Liver (tissue), 9 donors: ENCODE measurements around the gene AP2A2. TPM values are rescaled to one million over a fixed set of nuclear protein-coding genes. Genes with fewer than 3 reads are reported as not detected.

Experiments
- DNase-seq: peaks from one replicate; pipeline ENCODE4 v3.0.0-alpha.2; 2017; ENCODE audit warnings: low spot score
- H3K27ac ChIP-seq, 2 donors: one replicate each; pipeline ENCODE4 v1.7.0; 2013; ENCODE audit warnings: inconsistent platforms in 2 of 2, low read length in 2 of 2, control low read depth in 1 of 2, low read depth in 1 of 2, mild to moderate bottlenecking in 1 of 2
- H3K27me3 ChIP-seq, 4 donors: one replicate each; pipeline versions ENCODE4 v1.6.1 to v1.7.0; 2013; ENCODE audit warnings: low read length in 3 of 4, inconsistent platforms in 1 of 4, mild to moderate bottlenecking in 1 of 4, moderate library complexity in 1 of 4; ENCODE audit not compliant: control insufficient read depth in 4 of 4, insufficient read depth in 4 of 4
- H3K36me3 ChIP-seq, 4 donors: one replicate each; pipeline versions ENCODE4 v1.6.1 to v1.7.0; 2013; ENCODE audit warnings: low read length in 3 of 4, mild to moderate bottlenecking in 3 of 4, low read depth in 1 of 4, moderate library complexity in 1 of 4; ENCODE audit not compliant: control insufficient read depth in 4 of 4, insufficient read depth in 3 of 4
- H3K4me1 ChIP-seq, 4 donors: one replicate each; pipeline versions ENCODE4 v1.6.1 to v1.7.0; 2013; ENCODE audit warnings: low read length in 3 of 4, mild to moderate bottlenecking in 3 of 4, moderate library complexity in 1 of 4; ENCODE audit not compliant: control insufficient read depth in 4 of 4, insufficient read depth in 4 of 4
- H3K4me3 ChIP-seq, 3 donors: one replicate each; pipeline versions ENCODE4 v1.6.1 to v1.7.0; 2013; ENCODE audit warnings: low read length in 3 of 3, control low read depth in 1 of 3, low read depth in 1 of 3, mild to moderate bottlenecking in 1 of 3
- H3K9ac ChIP-seq, 2 donors: one replicate each; pipeline ENCODE4 v1.7.0; 2013; ENCODE audit warnings: low read length in 2 of 2, mild to moderate bottlenecking in 2 of 2, moderate library complexity in 2 of 2, control low read depth in 1 of 2, low read depth in 1 of 2
- H3K9me3 ChIP-seq, 4 donors: one replicate each; pipeline versions ENCODE4 v1.6.1 to v1.7.0; 2013; ENCODE audit warnings: low read length in 3 of 4; ENCODE audit not compliant: control insufficient read depth in 4 of 4
- ATF3 ChIP-seq: IDR thresholded peaks from 2 replicates; pipeline ENCODE4 v1.6.1; 2016; ENCODE audit warnings: antibody characterized with exemption
- CTCF ChIP-seq: fragments of 150-350 bp; IDR thresholded peaks from 2 replicates; pipeline ENCODE4 v1.5.1; 2017; ENCODE audit warnings: improper control_type of control experiment, low read depth, low read length; ENCODE audit not compliant: missing input control
- EGR1 ChIP-seq, 2 donors: IDR thresholded peaks; 2 replicates each; pipeline ENCODE4 v1.6.1; 2016 to 2018; ENCODE audit warnings: antibody characterized with exemption in 2 of 2, low read depth in 2 of 2
- FOXA1 ChIP-seq: IDR thresholded peaks from 2 replicates; pipeline ENCODE4 v1.6.1; 2016; ENCODE audit warnings: antibody characterized with exemption
- FOXA2 ChIP-seq: IDR thresholded peaks from 2 replicates; pipeline ENCODE4 v1.6.1; 2016; ENCODE audit warnings: antibody characterized with exemption
- GABPA ChIP-seq, 2 donors: IDR thresholded peaks in 1 of 2; conservative IDR thresholded peaks in 1 of 2; 2 replicates each; pipeline ENCODE4 v1.6.1; 2016; ENCODE audit warnings: antibody characterized with exemption in 2 of 2, mild to moderate bottlenecking in 1 of 2, moderate library complexity in 1 of 2
- HNF4A ChIP-seq, 2 donors: conservative IDR thresholded peaks; 2 replicates each; pipeline ENCODE4 v1.6.1; 2016; ENCODE audit warnings: antibody characterized with exemption in 2 of 2, mild to moderate bottlenecking in 2 of 2
- HNF4G ChIP-seq: IDR thresholded peaks from 2 replicates; pipeline ENCODE4 v1.6.1; 2016; ENCODE audit warnings: antibody characterized with exemption
- JUND ChIP-seq, 2 donors: IDR thresholded peaks; 2 replicates each; pipeline ENCODE4 v1.6.1; 2016; ENCODE audit warnings: antibody characterized with exemption in 2 of 2
- MAX ChIP-seq: IDR thresholded peaks from 2 replicates; pipeline ENCODE4 v1.6.1; 2016; ENCODE audit warnings: antibody characterized with exemption
- NR2F2 ChIP-seq: IDR thresholded peaks from 2 replicates; pipeline ENCODE4 v1.6.1; 2016; ENCODE audit warnings: antibody characterized with exemption
- RAD21 ChIP-seq, 2 donors: IDR thresholded peaks; 2 replicates each; pipeline ENCODE4 v1.6.1; 2016; ENCODE audit warnings: antibody characterized with exemption in 2 of 2, mild to moderate bottlenecking in 2 of 2
- REST ChIP-seq: IDR thresholded peaks from 2 replicates; pipeline ENCODE4 v1.6.1; 2016; ENCODE audit warnings: antibody characterized with exemption, mild to moderate bottlenecking
- RXRA ChIP-seq, 2 donors: IDR thresholded peaks; 2 replicates each; pipeline ENCODE4 v1.6.1; 2017 to 2018; ENCODE audit warnings: antibody characterized with exemption in 2 of 2, mild to moderate bottlenecking in 1 of 2
- SP1 ChIP-seq: IDR thresholded peaks from 2 replicates; pipeline ENCODE4 v1.6.1; 2018; ENCODE audit warnings: antibody characterized with exemption, mild to moderate bottlenecking
- TAF1 ChIP-seq: conservative IDR thresholded peaks from 2 replicates; pipeline ENCODE4 v1.6.1; 2016; ENCODE audit warnings: antibody characterized with exemption, mild to moderate bottlenecking
- YY1 ChIP-seq: IDR thresholded peaks from 2 replicates; pipeline ENCODE4 v1.6.1; 2016; ENCODE audit warnings: antibody characterized with exemption, mild to moderate bottlenecking
- ZBTB33 ChIP-seq: IDR thresholded peaks from 2 replicates; pipeline ENCODE4 v1.6.1; 2016; ENCODE audit warnings: antibody characterized with exemption
- WGBS: extraction: QIAGEN DNeasy Blood & Tissue Kit; methylation state at CpG from one replicate; pipeline ENCODE4 v1.1.7; 2013; 5-methylcytosine and 5-hydroxymethylcytosine counted together
- polyA plus RNA-seq, 2 donors: library from polyadenylated mRNA; stranded (reverse) in 1 of 2; unstranded in 1 of 2; fragments of 200-250 nt in 1 of 2; fragments of >200 nt in 1 of 2; fragmentation: Nextera tagmentation in 1 of 2; extraction: Ambion mirVana in 1 of 2; gene quantifications; one replicate each; pipeline versions ENCODE4 v1.2.1 to v1.2.3, GENCODE V29; 2013 to 2015
- total RNA-seq, 2 donors: library from RNA; depleted of rRNA; stranded (reverse); fragments of >200 nt; gene quantifications; one replicate each; pipeline ENCODE4 v1.2.3, GENCODE V29; 2014
- donor health status: healthy.
- donor health status: healthy.
- donor health status: healthy.
- donor health status: healthy.
- donor health status: healthy.

The AP2A2 gene
- total and polyA plus RNA-seq, 4 donors = 20.5 to 39.7 (median 23.8) TPM

- TF ChIP-seq FOXA2 = no peak
- Histone ChIP-seq H3K27ac (no peak overlapping the region), H3K9ac (no peak overlapping the region), H3K9me3 (no peaks in the 10 kb centered on the region), H3K27me3 (no peaks in the 10 kb centered on the region), H3K4me1 (no peaks in the 10 kb centered on the region), H3K4me3 (no peak overlapping the region), H3K36me3 (peaks cover 0 to 2% (median 0%) of the 10 kb centered on the region in 4 donors)
- DNase-seq = no peak
- WGBS = 97% methylated on average over 50 of the region's 50 CpGs
These were observed 98.3 kb downstream of the AP2A2 start for GRCh38 chr11:1023811-1024596.

- Histone ChIP-seq H3K4me1 (no peaks in the 10 kb centered on the region), H3K4me3 (no peak overlapping the region), H3K9ac (no peak overlapping the region), H3K27ac (no peak overlapping the region), H3K36me3 (peaks cover 0 to 2% (median 0%) of the 10 kb centered on the region in 4 donors), H3K27me3 (no peaks in the 10 kb centered on the region), H3K9me3 (no peaks in the 10 kb centered on the region)
- WGBS = 89% methylated on average over 48 of the region's 48 CpGs
- no peak for DNase-seq
- TF ChIP-seq NR2F2 (no peak), CTCF (no peak), REST (no peak), ATF3 (no peak), FOXA1 (no peak), ZBTB33 (no peak), YY1 (no peak), EGR1 (IDR thresholded peaks at IDR 0.05; ENCODE audit: low read depth in 2 of 2) (no peak), HNF4A (conservative IDR thresholded peaks at IDR 0.05) (no peak), RXRA (IDR thresholded peaks at IDR 0.05) (no peak), JUND (IDR thresholded peaks at IDR 0.05) (no peak), GABPA (IDR thresholded peaks at IDR 0.05 in 1 of 2, conservative IDR thresholded peaks at IDR 0.05 in 1 of 2) (no peak), HNF4G (no peak), TAF1 (no peak), SP1 (no peak), FOXA2 (no peak), MAX (no peak), RAD21 (IDR thresholded peaks at IDR 0.05) (no peak)
These were observed 99.1 kb downstream of the AP2A2 start for GRCh38 chr11:1024597-1025409.
